HepG2 (cell line): Measurements from ENCODE around the gene LIF. TPM values are rescaled to one million over a fixed set of nuclear protein-coding genes. Genes with fewer than 3 reads are reported as not detected.
A peak's percentile ranks its signal among the peaks of the same experiment; 100 is the strongest.

ENCODE experiments used
- CEBPZ ChIP-seq: IDR thresholded peaks from 2 replicates; pipeline ENCODE4 v1.6.1; 2012; ENCODE audit warnings: low read length, improper control_type of control experiment
- DDIT3 ChIP-seq: sonication (generic); formaldehyde crosslinking; IDR thresholded peaks from 2 replicates; pipeline ENCODE4 v1.4.0; 2020; ENCODE audit warnings: mild to moderate bottlenecking, missing genetic modification reagents
- DRAP1 ChIP-seq: IDR thresholded peaks from 2 replicates; pipeline ENCODE4 v1.6.1; 2016; ENCODE audit warnings: missing genetic modification reagents, missing compliant biosample characterization
- FOXA1 ChIP-seq, 2 experiments: fragments of 450-650 bp in 1 of 2; sonication (generic) in 1 of 2; formaldehyde crosslinking in 1 of 2; IDR thresholded peaks; 2 replicates each; pipeline versions ENCODE4 v1.4.0 to v1.6.1; 2016 to 2020; ENCODE audit warnings: missing genetic modification reagents in 1 of 2
- FOXK1 ChIP-seq: sonication (generic); formaldehyde crosslinking; IDR thresholded peaks from 2 replicates; pipeline ENCODE4 v1.4.0; 2020; ENCODE audit warnings: low read depth, missing genetic modification reagents, borderline replicate concordance
- GABPB1 ChIP-seq: IDR thresholded peaks from 2 replicates; pipeline ENCODE4 v1.6.1; 2016; ENCODE audit warnings: mild to moderate bottlenecking, missing genetic modification reagents, moderate library complexity, missing compliant biosample characterization
- HMGXB4 ChIP-seq, 2 experiments: sonication (generic) in 1 of 2; formaldehyde crosslinking in 1 of 2; IDR thresholded peaks; 2 replicates each; pipeline versions ENCODE4 v1.4.0 to v1.6.1; 2018 to 2020; ENCODE audit warnings: missing genetic modification reagents in 2 of 2, borderline replicate concordance in 1 of 2, low read depth in 1 of 2, mild to moderate bottlenecking in 1 of 2, missing biosample characterization in 1 of 2
- MED1 ChIP-seq: sonication (generic); formaldehyde crosslinking; IDR thresholded peaks from 2 replicates; pipeline ENCODE4 v1.4.0; 2020; ENCODE audit warnings: missing genetic modification reagents
- NR2F6 ChIP-seq, 2 experiments: IDR thresholded peaks; 2 replicates each; pipeline ENCODE4 v1.6.1; 2016; ENCODE audit warnings: antibody characterized with exemption in 1 of 2, mild to moderate bottlenecking in 1 of 2
- PHF5A ChIP-seq: IDR thresholded peaks from one replicate; pipeline ENCODE4 v1.6.1; 2018; ENCODE audit warnings: low read depth, missing genetic modification reagents; ENCODE audit not compliant: unreplicated experiment
- RFXAP ChIP-seq: sonication (generic); formaldehyde crosslinking; IDR thresholded peaks from 2 replicates; pipeline ENCODE4 v1.4.0; 2020; ENCODE audit warnings: missing genetic modification reagents, borderline replicate concordance
- RXRB ChIP-seq: IDR thresholded peaks from 2 replicates; pipeline ENCODE4 v1.6.1; 2016; ENCODE audit warnings: borderline replicate concordance, missing genetic modification reagents, missing compliant biosample characterization
- ZNF382 ChIP-seq: sonication (generic); formaldehyde crosslinking; IDR thresholded peaks from 2 replicates; pipeline ENCODE4 v1.5.0; 2020; ENCODE audit warnings: missing genetic modification reagents, mild to moderate bottlenecking, borderline replicate concordance
- ZNF713 ChIP-seq: sonication (generic); formaldehyde crosslinking; IDR thresholded peaks from 2 replicates; pipeline ENCODE4 v1.4.0; 2020; ENCODE audit warnings: mild to moderate bottlenecking, missing genetic modification reagents
- ZNF788 ChIP-seq: sonication (generic); formaldehyde crosslinking; IDR thresholded peaks from 2 replicates; pipeline ENCODE4 v1.5.0; 2020; ENCODE audit warnings: mild to moderate bottlenecking, missing genetic modification reagents, borderline replicate concordance
- ZSCAN21 ChIP-seq: sonication (generic); formaldehyde crosslinking; IDR thresholded peaks from 2 replicates; pipeline ENCODE4 v1.8.0; 2022; ENCODE audit warnings: mild to moderate bottlenecking, missing genetic modification reagents, moderate library complexity, borderline replicate concordance
- polyA plus RNA-seq, 8 experiments: library from polyadenylated mRNA; depleted of rRNA in 3 of 8; stranded (reverse) in 7 of 8; unstranded in 1 of 8; fragments of >200 nt; fragmentation: Illumina TruSeq in 4 of 8; extraction: Trizol in 4 of 8; gene quantifications; 2 replicates each; pipeline versions ENCODE4 v1.2.1 to v1.2.3, GENCODE V29; 2011 to 2016; ENCODE audit warnings: low read depth in 4 of 8, missing spikeins in 1 of 8, mixed read lengths in 1 of 8; ENCODE audit not compliant: insufficient read depth in 1 of 8
- total RNA-seq, 5 experiments: library from RNA; depleted of rRNA; stranded (reverse); fragments of >200 nt; fragmentation: Illumina TruSeq; extraction: Trizol; gene quantifications; 2 replicates each; pipeline ENCODE4 v1.2.3, GENCODE V29; 2016; ENCODE audit warnings: low read depth in 1 of 5
- TF ChIP-seq, protein P1 (sequence below): sonication (generic); formaldehyde crosslinking; conservative IDR thresholded peaks from 2 replicates; pipeline ENCODE4 v1.5.0; 2020; ENCODE audit warnings: missing genetic modification reagents
- TF ChIP-seq, protein P2 (sequence below): sonication (generic); formaldehyde crosslinking; IDR thresholded peaks from 2 replicates; pipeline ENCODE4 v1.5.0; 2020; ENCODE audit warnings: missing genetic modification reagents, mild to moderate bottlenecking, borderline replicate concordance
- TF ChIP-seq, protein P3 (sequence below): IDR thresholded peaks from 2 replicates; pipeline ENCODE4 v1.6.1; 2016; ENCODE audit warnings: mild to moderate bottlenecking, missing biosample characterization, missing genetic modification reagents

LIF gene
- total and polyA plus RNA-seq, 2 of the 13 experiments (the other 11 are each of a cell fraction or from before 2014, with no cell fraction given): 3.6 to 8.5 TPM

DNA sequence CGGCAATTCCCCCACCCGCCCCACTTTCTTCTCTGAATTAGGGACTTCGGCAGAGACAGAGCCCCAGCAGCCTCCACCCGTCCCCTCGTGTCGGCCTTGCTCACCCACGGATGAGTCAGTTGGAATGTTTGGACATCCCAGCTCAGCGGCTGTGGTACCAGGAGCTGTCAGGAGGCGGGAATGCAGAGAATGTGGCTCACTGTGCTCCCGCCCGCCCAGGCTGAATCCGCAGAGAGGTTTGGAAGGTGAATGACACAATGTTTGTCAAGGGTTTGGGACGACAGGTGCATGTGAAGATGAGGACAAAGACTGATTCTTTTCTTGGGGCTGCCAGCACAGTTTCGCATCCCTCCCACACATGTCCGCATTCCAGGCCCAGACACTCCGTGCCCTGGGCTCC is 39.6 kb downstream of the LIF start (continued):
- TF ChIP-seq FOXA1 (IDR thresholded peaks at IDR 0.05) (no peak), FOXA1 (CRISPR knock-in tag; IDR thresholded peaks at IDR 0.05) (peak; percentile 55; the same call in 1 of the 2 replicates), ZNF788 (no peak), GABPB1 (CRISPR knock-in tag) (peak; percentile 45), CEBPZ (no peak), PHF5A (CRISPR knock-in tag) (no peak), FOXK1 (CRISPR knock-in tag) (no peak), DDIT3 (CRISPR knock-in tag) (no peak), ZSCAN21 (no peak), MED1 (peak; percentile 78), DRAP1 (no peak), RFXAP (CRISPR knock-in tag) (no peak), ZNF382 (CRISPR knock-in tag) (no peak), NR2F6 (IDR thresholded peaks at IDR 0.05) (no peak), NR2F6 (CRISPR knock-in tag; IDR thresholded peaks at IDR 0.05) (peak; percentile 48), RXRB (CRISPR knock-in tag) (peak; percentile 76; the same call in 1 of the 2 replicates), ZNF713 (CRISPR knock-in tag) (no peak), HMGXB4 (CRISPR knock-in tag; IDR thresholded peaks at IDR 0.05; ENCODE audit: borderline replicate concordance in 1 of 2, low read depth in 1 of 2) (0 out of 4 replicates have a peak, but pooled peaks of 1 of the 2 experiments have one; percentile 22)
- TF ChIP-seq, protein P1, sequence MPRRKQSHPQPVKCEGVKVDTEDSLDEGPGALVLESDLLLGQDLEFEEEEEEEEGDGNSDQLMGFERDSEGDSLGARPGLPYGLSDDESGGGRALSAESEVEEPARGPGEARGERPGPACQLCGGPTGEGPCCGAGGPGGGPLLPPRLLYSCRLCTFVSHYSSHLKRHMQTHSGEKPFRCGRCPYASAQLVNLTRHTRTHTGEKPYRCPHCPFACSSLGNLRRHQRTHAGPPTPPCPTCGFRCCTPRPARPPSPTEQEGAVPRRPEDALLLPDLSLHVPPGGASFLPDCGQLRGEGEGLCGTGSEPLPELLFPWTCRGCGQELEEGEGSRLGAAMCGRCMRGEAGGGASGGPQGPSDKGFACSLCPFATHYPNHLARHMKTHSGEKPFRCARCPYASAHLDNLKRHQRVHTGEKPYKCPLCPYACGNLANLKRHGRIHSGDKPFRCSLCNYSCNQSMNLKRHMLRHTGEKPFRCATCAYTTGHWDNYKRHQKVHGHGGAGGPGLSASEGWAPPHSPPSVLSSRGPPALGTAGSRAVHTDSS (CRISPR knock-in tag): no peak
- TF ChIP-seq, protein P2, sequence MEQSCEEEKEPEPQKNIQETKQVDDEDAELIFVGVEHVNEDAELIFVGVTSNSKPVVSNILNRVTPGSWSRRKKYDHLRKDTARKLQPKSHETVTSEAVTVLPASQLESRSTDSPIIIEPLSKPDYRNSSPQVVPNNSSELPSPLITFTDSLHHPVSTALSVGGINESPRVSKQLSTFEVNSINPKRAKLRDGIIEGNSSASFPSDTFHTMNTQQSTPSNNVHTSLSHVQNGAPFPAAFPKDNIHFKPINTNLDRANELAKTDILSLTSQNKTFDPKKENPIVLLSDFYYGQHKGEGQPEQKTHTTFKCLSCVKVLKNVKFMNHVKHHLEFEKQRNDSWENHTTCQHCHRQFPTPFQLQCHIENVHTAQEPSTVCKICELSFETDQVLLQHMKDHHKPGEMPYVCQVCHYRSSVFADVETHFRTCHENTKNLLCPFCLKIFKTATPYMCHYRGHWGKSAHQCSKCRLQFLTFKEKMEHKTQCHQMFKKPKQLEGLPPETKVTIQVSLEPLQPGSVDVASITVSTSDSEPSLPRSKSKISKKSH (CRISPR knock-in tag): no peak
- TF ChIP-seq, protein P3, sequence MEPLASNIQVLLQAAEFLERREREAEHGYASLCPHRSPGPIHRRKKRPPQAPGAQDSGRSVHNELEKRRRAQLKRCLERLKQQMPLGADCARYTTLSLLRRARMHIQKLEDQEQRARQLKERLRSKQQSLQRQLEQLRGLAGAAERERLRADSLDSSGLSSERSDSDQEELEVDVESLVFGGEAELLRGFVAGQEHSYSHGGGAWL (CRISPR knock-in tag): no peak
